Naive thymus-derived CD4-positive, alpha-beta T cell (primary cell): ENCODE measurements around the gene MYO16. TPM values are rescaled to one million over a fixed set of nuclear protein-coding genes. Genes with fewer than 3 reads are reported as not detected.

ENCODE experiments used
- ATAC-seq: fragments of 150-1000 bp; cut with Tn5 transposase; 2 replicates; pipeline ENCODE4 v1.10.0; 2021; ENCODE audit warnings: mild to moderate bottlenecking, moderate library complexity
- CTCF ChIA-PET: fragments of 350-600 bp; sonication (Branson Sonifier 250); formaldehyde crosslinking; loops from one replicate; lab custom pipeline; 2021; ENCODE audit warnings: antibody characterized with exemption; lab: Charles Lee
- POLR2A ChIA-PET: fragments of 350-600 bp; sonication (Branson Sonifier 250); formaldehyde crosslinking; loops from one replicate; lab custom pipeline; 2021; ENCODE audit warnings: antibody characterized with exemption, inconsistent platforms; lab: Charles Lee
- DNase-seq, 9 donors: peaks; one replicate each; pipeline versions ENCODE4 v3.0.0 to v3.0.0-alpha.2; 2020 to 2022; ENCODE audit warnings: mixed read lengths in 1 of 9
- H3K27ac ChIP-seq: one replicate; pipeline ENCODE4 v1.7.0; 2013; ENCODE audit warnings: mild to moderate bottlenecking, low read depth, low read length, moderate library complexity
- H3K27me3 ChIP-seq, 2 donors: one replicate each; pipeline ENCODE4 v1.7.0; 2013; ENCODE audit warnings: low read length in 2 of 2, mild to moderate bottlenecking in 2 of 2, moderate library complexity in 2 of 2; ENCODE audit not compliant: control insufficient read depth in 2 of 2, insufficient read depth in 2 of 2
- H3K36me3 ChIP-seq, 3 experiments: 1 replicate in 2 of 3; 2 replicates in 1 of 3; pipeline ENCODE4 v1.7.0; 2013; ENCODE audit warnings: low read length in 3 of 3, mild to moderate bottlenecking in 3 of 3, moderate library complexity in 1 of 3; ENCODE audit not compliant: insufficient read depth in 3 of 3, control insufficient read depth in 2 of 3
- H3K4me1 ChIP-seq, 2 donors: one replicate each; pipeline ENCODE4 v1.7.0; 2013; ENCODE audit warnings: low read length in 2 of 2, mild to moderate bottlenecking in 2 of 2, moderate library complexity in 1 of 2; ENCODE audit not compliant: control insufficient read depth in 2 of 2, insufficient read depth in 2 of 2
- H3K4me3 ChIP-seq: 2 replicates; pipeline ENCODE4 v1.7.0; 2013; ENCODE audit warnings: mild to moderate bottlenecking, low read length
- H3K9me3 ChIP-seq, 3 experiments: 1 replicate in 2 of 3; 2 replicates in 1 of 3; pipeline ENCODE4 v1.7.0; 2013; ENCODE audit warnings: low read length in 3 of 3; ENCODE audit not compliant: control insufficient read depth in 2 of 3
- H3K27ac Mint-ChIP-seq, 9 donors: one replicate each; pipeline ENCODE4 v1.8.0; 2020 to 2022; ENCODE audit warnings: mixed read lengths in 9 of 9, mild to moderate bottlenecking in 8 of 9, moderate library complexity in 5 of 9, inconsistent platforms in 2 of 9
- H3K27me3 Mint-ChIP-seq, 5 donors: one replicate each; pipeline ENCODE4 v1.8.0; 2021 to 2022; ENCODE audit warnings: mixed read lengths in 5 of 5, mild to moderate bottlenecking in 1 of 5
- H3K36me3 Mint-ChIP-seq, 5 donors: one replicate each; pipeline ENCODE4 v1.8.0; 2020 to 2022; ENCODE audit warnings: mixed read lengths in 5 of 5, mild to moderate bottlenecking in 3 of 5, inconsistent platforms in 1 of 5
- H3K4me1 Mint-ChIP-seq, 7 donors: one replicate each; pipeline ENCODE4 v1.8.0; 2020 to 2022; ENCODE audit warnings: mixed read lengths in 7 of 7, mild to moderate bottlenecking in 3 of 7, inconsistent platforms in 1 of 7
- H3K4me3 Mint-ChIP-seq, 10 donors: one replicate each; pipeline ENCODE4 v1.8.0; 2020 to 2022; ENCODE audit warnings: mild to moderate bottlenecking in 10 of 10, mixed read lengths in 10 of 10, moderate library complexity in 6 of 10, inconsistent platforms in 2 of 10
- H3K9me3 Mint-ChIP-seq, 11 donors: one replicate each; pipeline ENCODE4 v1.8.0; 2020 to 2022; ENCODE audit warnings: mixed read lengths in 11 of 11, mild to moderate bottlenecking in 4 of 11, inconsistent platforms in 1 of 11, moderate library complexity in 1 of 11
- intact Hi-C, 2 donors: fragments of 100-400 bp; cut with micrococcal nuclease; formaldehyde crosslinking; loops; one replicate each; pipeline ENCODE4 v1.15.1; 2023
- polyA plus RNA-seq, 2 donors: library from polyadenylated mRNA; unstranded; fragments of 300-500 nt; fragmentation: Illumina TruSeq; gene quantifications; one replicate each; pipeline ENCODE4 v1.2.3, GENCODE V29; 2021
- total RNA-seq, 6 experiments: library from RNA in 5 of 6; stranded (reverse) in 5 of 6; gene quantifications; 1 replicate in 5 of 6; 2 replicates in 1 of 6; pipeline ENCODE4 v1.2.3 and lab custom pipeline; 2021 to 2026

Gene MYO16
- total and polyA plus RNA-seq, 7 experiments from 2014 or later: 0.10 to 1.4 (median 1.4) TPM; not detected in 4

- Mint-ChIP-seq H3K9me3 (no peaks in the 10 kb centered on the region), H3K4me3 (no peak overlapping the region), H3K36me3 (no peaks in the 10 kb centered on the region), H3K4me1 (no peaks in the 10 kb centered on the region), H3K27ac (no peak overlapping the region), H3K27me3 (peaks cover 0 to 6% (median 0%) of the 10 kb centered on the region in 5 donors)
- Histone ChIP-seq H3K4me1 (no peaks in the 10 kb centered on the region), H3K27ac (no peak overlapping the region), H3K27me3 (no peaks in the 10 kb centered on the region), H3K9me3 (no peaks in the 10 kb centered on the region), H3K36me3 (no peaks in the 10 kb centered on the region), H3K4me3 (no peak overlapping the region)
- intact Hi-C loops: no loop called here
- DNase-seq (no peak), ATAC-seq (no peak)
- ChIA-PET POLR2A (no interaction called here), CTCF (interaction anchor here (0.6 kb wide), 1 partner anchor 53 kb away, joined by 3 read pairs; no protein-coding TSS in a partner anchor)
These were observed 318.9 kb downstream of the MYO16 start for GRCh38 chr13:108948251-108948671.

DNA sequence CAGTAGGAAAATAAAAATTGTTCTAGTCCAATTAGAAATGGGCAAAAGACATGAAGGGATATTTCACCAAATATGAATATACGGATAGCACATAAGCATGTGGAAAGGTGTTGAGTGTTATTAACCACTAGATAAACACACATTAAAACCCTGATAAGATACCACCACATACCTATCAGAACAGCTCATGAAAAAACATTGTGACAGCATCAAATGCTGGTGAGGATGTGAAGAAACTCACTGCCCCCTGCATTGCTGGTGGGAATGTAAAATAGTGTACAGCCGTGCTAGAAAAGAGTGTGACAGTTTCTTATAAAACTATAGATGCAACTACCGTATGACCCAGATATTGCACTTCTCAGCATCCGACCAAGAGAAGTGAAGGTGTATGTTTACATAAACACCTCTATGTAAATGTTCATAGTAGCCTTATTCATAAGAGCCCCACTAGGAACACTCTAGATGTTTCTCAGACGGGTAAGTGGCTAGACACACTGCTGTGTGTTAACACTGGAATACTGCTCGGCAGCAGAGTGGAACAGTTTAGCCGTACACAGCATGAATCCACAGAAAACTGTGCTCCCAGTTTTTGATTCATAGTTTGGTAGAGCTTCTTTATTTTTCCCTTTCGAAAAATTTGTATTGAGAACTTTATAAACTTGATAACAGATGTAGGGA, 321.1 kb downstream of the MYO16 start:
- ChIA-PET CTCF (interaction anchor here (1.8 kb wide), 1 partner anchor 11 kb away, joined by 5 read pairs; no protein-coding TSS in a partner anchor), POLR2A (no interaction called here)
- Histone ChIP-seq H3K27me3 (no peaks in the 10 kb centered on the region), H3K4me1 (no peaks in the 10 kb centered on the region), H3K36me3 (no peaks in the 10 kb centered on the region), H3K4me3 (no peak overlapping the region), H3K9me3 (no peaks in the 10 kb centered on the region), H3K27ac (no peak overlapping the region)
- Mint-ChIP-seq H3K36me3 (no peaks in the 10 kb centered on the region), H3K27me3 (peaks cover 0 to 14% (median 7%) of the 10 kb centered on the region in 5 donors), H3K27ac (no peak overlapping the region), H3K9me3 (no peaks in the 10 kb centered on the region), H3K4me1 (no peaks in the 10 kb centered on the region), H3K4me3 (no peak overlapping the region)
- intact Hi-C loops: no loop called here
- ATAC-seq (no peak), DNase-seq (no peak)

DNA sequence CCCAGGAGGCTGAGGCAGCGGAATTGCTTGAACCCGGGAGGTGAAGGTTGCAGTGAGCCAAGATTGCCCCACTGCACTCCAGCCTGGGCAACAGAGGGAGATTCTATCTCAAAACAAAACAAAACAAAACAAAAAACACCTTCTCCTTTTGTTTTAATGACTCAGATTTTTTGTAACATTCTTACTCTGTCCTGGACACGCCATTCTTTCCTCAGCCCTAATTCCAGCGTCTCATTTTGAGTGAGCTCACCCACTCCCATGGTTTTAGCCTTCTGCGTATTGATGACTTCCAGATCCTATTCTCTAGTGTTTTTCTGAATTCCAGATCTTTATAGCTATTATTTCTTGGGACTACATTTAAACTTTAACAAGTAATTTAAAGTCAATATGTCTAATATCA, 326.3 kb downstream of the MYO16 start:
- H3K9me3 Mint-ChIP-seq: no peaks in the 10 kb centered on the region
- no peaks in the 10 kb centered on the region for H3K4me1 ChIP-seq

GRCh38 chr13:108957369-108958012, 328.1 kb downstream of the MYO16 start:
- no peaks in the 10 kb centered on the region for H3K4me1 ChIP-seq
- ATAC-seq (no peak), DNase-seq (no peak)
- intact Hi-C loops: no loop called here
- Mint-ChIP-seq H3K36me3 (no peaks in the 10 kb centered on the region), H3K4me3 (no peak overlapping the region), H3K9me3 (no peaks in the 10 kb centered on the region), H3K4me1 (peaks cover 0 to 2% (median 0%) of the 10 kb centered on the region in 7 donors), H3K27ac (no peak overlapping the region), H3K27me3 (peaks cover 1 to 24% (median 20%) of the 10 kb centered on the region in 5 donors)
- H3K36me3 ChIP-seq: no peaks in the 10 kb centered on the region
- no peaks in the 10 kb centered on the region for H3K9me3 ChIP-seq
- ChIA-PET POLR2A (no interaction called here), CTCF (no interaction called here)
- no peak overlapping the region for H3K27ac ChIP-seq
- no peak overlapping the region for H3K4me3 ChIP-seq
- no peaks in the 10 kb centered on the region for H3K27me3 ChIP-seq

More for the DNA sequence above, 326.3 kb downstream of the MYO16 start:
- Histone ChIP-seq H3K9me3 (no peaks in the 10 kb centered on the region), H3K27ac (no peak overlapping the region), H3K27me3 (no peaks in the 10 kb centered on the region), H3K4me3 (no peak overlapping the region), H3K36me3 (no peaks in the 10 kb centered on the region)
- intact Hi-C loops: no loop called here
- DNase-seq (no peak), ATAC-seq (no peak)
- CTCF ChIA-PET: interaction anchor here (0.6 kb wide), 1 partner anchor 1320 kb away, joined by 6 read pairs; no protein-coding TSS in a partner anchor
- H3K27me3 Mint-ChIP-seq: peaks cover 0 to 24% (median 20%) of the 10 kb centered on the region in 5 donors
- H3K36me3 Mint-ChIP-seq: no peaks in the 10 kb centered on the region
- H3K27ac Mint-ChIP-seq: no peak overlapping the region
- no peak overlapping the region for H3K4me3 Mint-ChIP-seq
- H3K4me1 Mint-ChIP-seq: no peaks in the 10 kb centered on the region
- POLR2A ChIA-PET: no interaction called here

- H3K9me3 Mint-ChIP-seq: no peaks in the 10 kb centered on the region
- peaks cover 0 to 2% (median 0%) of the 10 kb centered on the region in 7 donors for H3K4me1 Mint-ChIP-seq
- H3K4me3 ChIP-seq: no peak overlapping the region
- POLR2A ChIA-PET: no interaction called here
- intact Hi-C loops: no loop called here
- no peaks in the 10 kb centered on the region for H3K9me3 ChIP-seq
- H3K4me1 ChIP-seq: no peaks in the 10 kb centered on the region
- H3K36me3 Mint-ChIP-seq: no peaks in the 10 kb centered on the region
- H3K4me3 Mint-ChIP-seq: no peak overlapping the region
- no peaks in the 10 kb centered on the region for H3K27me3 ChIP-seq
- CTCF ChIA-PET: no interaction called here
- no peak for ATAC-seq
- H3K27me3 Mint-ChIP-seq: peaks cover 3 to 24% (median 20%) of the 10 kb centered on the region in 5 donors
- DNase-seq: no peak
- no peaks in the 10 kb centered on the region for H3K36me3 ChIP-seq
- no peak overlapping the region for H3K27ac Mint-ChIP-seq
- no peak overlapping the region for H3K27ac ChIP-seq
These were observed 328.6 kb downstream of the MYO16 start for GRCh38 chr13:108958013-108958376.

- Mint-ChIP-seq H3K4me1 (peaks cover 0 to 2% (median 0%) of the 10 kb centered on the region in 7 donors), H3K9me3 (no peaks in the 10 kb centered on the region), H3K27me3 (peaks cover 3 to 24% (median 20%) of the 10 kb centered on the region in 5 donors), H3K4me3 (no peak overlapping the region), H3K36me3 (no peaks in the 10 kb centered on the region), H3K27ac (no peak overlapping the region)
- DNase-seq (no peak), ATAC-seq (no peak)
- H3K36me3 ChIP-seq: no peaks in the 10 kb centered on the region
- no peak overlapping the region for H3K4me3 ChIP-seq
- ChIA-PET POLR2A (no interaction called here), CTCF (no interaction called here)
- intact Hi-C loops: no loop called here
- no peak overlapping the region for H3K27ac ChIP-seq
- no peaks in the 10 kb centered on the region for H3K4me1 ChIP-seq
- H3K27me3 ChIP-seq: no peaks in the 10 kb centered on the region
- no peaks in the 10 kb centered on the region for H3K9me3 ChIP-seq
These were observed 329.8 kb downstream of the MYO16 start for GRCh38 chr13:108959234-108959633.
